Measurements from ENCODE around the gene TBX10.
A peak's percentile ranks its signal among the peaks of the same experiment; 100 is the strongest.
"Not testable (repeated sequence)": the region's sequence is repeated elsewhere in the genome, so short reads cannot be mapped to it uniquely, and the experiment has no call there.

TBX10 gene

GRCh38 chr11:67599149-67599548, 40.4 kb downstream of the TBX10 start:
- DNase-seq (ENCODE audit: low spot score), result no peak

DNA sequence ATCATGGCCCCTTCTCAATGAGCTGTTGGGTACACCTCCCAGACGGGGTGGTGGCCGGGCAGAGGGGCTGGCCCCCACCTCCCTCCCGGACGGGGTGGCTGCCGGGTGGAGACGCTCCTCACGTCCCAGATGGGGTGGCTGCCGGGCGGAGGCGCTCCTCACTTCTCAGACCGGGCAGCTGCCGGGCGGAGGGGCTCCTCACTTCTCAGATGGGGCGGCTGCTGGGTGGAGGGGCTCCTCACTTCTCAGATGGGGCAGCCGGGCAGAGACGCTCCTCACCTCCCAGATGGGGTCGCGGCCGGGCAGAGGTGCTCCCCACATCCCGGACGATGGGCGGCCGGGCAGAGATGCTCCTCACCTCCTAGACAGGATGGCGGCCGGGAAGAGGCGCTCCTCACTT, 41.6 kb downstream of the TBX10 start:
- DNase-seq (ENCODE audit: low spot score), result not testable (repeated sequence)

DNA sequence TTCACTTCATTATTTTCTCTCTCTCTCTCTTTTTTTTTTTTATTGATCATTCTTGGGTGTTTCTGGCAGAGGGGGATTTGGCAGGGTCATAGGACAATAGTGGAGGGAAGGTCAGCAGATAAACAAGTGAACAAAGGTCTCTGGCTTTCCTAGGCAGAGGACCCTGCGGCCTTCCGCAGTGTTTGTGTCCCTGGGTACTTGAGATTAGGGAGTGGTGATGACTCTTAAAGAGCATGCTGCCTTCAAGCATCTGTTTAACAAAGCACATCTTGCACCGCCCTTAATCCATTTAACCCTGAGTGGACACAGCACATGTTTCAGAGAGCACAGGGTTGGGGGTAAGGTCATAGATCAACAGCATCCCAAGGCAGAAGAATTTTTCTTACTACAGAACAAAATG, 42.1 kb downstream of the TBX10 start:
- DNase-seq (ENCODE audit: low spot score), result not testable (repeated sequence)

DNA sequence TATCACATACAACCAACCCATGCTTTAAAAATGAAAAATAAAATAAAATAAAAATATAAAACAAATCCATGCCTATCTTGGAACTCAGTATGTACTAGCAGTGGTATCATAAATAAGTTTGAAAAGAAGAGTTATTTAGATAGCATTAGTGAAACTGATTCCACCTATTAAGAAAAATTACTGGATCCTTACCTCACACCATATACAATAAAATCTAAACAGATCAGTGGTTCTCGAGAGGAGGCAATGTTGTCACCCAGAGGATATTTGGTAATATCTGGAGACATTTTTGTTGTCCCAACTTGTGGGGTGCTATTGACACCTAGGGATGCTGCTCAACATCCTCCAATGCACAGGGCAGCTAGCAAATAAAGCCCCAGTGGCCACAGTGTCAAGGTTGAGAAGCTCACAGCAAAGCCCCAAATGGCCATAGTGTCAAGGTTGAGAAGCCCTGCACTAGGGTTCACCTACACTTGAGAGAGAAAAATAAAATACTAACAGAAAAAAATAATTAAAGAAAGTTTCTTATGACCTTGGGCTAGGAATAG, 42.7 kb downstream of the TBX10 start:
- no peak for DNase-seq (ENCODE audit: low spot score)

GRCh38 chr11:67594480-67594879, 45.1 kb downstream of the TBX10 start:
- DNase-seq (ENCODE audit: low spot score), result no peak

- no peak for DNase-seq (ENCODE audit: low spot score)
Measured at GRCh38 chr11:67593565-67593905, 46.0 kb downstream of the TBX10 start.

DNA sequence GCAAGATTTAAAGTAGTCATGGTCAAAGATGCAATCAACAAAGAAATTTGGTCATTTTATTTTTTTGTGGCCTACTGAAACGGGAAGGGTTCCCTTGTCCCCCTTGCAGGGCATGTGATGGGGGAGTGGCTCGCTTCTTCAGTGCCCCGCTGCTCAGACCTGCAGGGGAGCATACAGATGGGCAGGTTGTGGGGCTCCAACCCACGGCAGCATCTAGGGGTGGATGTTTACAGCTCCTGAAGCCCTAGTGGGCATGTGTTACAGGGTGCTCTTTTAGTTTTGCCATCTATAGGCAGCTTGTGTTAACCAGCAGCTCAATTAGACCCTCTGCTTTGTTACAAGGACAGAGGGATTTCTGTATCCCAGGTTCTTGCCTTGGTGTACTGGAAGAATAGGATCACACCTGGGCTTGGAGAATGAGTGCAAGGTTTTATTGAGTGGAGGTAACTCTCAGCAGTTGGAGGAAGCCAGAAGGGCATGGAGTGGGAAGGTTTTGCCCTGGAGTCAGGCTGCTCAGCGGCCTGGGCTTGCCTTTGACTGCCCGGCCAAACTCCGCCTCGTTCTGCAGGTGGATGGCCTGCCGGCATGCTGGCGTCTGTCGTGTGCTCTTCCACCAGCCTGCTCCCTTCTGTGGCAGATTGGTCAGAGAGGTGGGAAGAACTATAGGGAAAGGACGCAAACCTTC, 46.5 kb downstream of the TBX10 start:
- DNase-seq (ENCODE audit: low spot score), result no peak

DNA sequence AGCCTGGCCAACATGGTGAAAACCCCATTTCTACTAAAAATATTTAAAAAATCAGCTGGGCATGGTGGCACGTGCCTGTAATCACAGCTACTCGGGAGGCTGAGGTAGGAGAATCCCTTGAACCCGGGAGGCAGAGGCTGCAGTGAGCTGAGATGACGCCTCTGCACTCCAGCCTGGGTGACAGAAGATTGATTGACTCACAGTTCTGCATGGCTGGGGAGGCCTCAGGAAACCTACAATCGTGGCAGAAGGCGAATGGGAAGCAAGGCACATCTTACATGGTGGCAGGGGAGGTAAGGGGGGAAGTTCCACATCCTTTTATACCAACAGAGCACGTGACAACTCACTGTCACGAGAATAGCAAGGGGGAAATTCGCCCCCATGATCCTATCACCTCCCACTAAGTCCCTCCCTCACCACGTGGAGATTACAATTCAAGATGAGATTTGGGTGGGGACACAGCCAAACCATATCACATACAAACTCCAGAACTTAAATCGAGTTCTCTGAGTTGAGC, 50.6 kb downstream of the TBX10 start:
- DNase-seq (ENCODE audit: low spot score), result not testable (repeated sequence)

DNA sequence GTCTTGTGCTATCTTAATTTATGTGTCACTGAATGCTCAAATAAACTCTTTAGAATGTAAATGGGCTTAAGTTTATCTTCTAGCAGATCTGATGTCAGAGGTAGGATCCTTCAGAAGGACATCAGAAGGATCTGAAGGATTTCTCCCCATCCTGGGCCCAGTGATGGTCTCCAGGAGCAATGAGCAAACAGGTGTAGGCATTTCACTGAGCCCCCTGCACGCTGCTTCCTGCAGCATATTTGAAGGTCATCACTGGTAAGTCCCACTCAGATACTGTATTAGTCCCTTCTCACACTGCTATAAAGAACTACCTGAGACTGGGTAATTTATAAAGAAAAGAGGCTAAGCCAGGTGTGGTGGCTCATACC, 51.4 kb downstream of the TBX10 start:
- no peak for DNase-seq (ENCODE audit: low spot score)

DNA sequence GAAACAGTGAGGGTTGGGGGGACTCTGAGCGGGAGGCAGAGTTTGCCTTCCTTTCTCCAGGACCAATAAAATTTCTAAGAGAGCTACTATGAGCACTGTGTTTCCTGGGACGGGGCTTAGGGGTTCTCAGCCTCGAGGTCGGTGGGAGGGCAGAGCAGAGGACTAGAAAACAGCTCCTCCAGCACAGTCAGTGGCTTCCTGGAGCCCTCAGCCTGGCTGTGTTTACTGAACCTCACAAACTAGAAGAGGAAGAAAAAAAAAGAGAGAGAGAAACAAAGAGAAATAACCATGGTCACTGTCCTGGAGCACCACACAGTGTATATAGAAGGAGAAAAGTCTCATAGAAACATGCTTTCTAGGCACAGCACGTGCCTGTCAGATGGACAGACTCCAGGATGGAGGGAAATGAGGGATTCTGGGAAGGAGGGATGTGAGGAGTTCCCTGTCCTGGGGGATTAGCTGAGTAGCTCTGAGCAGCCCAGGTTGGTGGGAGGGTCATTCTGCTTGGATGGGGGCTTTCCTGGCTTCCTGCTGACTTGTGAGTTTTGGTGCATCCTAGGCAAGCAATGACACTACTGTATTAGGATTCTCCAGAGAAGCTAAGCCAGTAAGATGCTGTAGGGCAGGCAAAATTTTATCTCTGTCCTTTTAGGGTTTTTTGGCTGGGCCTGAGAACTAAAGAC, 52.9 kb downstream of the TBX10 start:
- no peak for DNase-seq (ENCODE audit: low spot score)

DNA sequence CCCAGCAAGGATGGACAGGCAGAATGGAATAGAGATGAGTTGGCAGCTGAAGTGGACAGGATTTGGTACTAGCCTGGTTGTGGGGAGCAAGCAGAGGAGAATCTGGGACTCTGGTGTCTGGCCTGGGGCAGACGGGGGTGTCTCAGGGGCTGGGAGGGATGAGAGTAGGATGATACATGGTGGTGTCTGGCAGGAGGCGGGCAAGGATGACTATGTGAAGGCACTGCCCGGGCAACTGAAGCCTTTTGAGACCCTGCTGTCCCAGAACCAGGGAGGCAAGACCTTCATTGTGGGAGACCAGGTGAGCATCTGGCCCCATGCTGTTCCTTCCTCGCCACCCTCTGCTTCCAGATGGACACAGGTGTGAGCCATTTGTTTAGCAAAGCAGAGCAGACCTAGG, 53.7 kb downstream of the TBX10 start:
- DNase-seq (ENCODE audit: low spot score), result no peak

GRCh38 chr11:67584881-67585873, 54.4 kb downstream of the TBX10 start:
- DNase-seq (ENCODE audit: low spot score), result no peak

GRCh38 chr11:67584205-67584880, 55.2 kb downstream of the TBX10 start:
- peak; percentile 76 for DNase-seq (ENCODE audit: low spot score)

DNA sequence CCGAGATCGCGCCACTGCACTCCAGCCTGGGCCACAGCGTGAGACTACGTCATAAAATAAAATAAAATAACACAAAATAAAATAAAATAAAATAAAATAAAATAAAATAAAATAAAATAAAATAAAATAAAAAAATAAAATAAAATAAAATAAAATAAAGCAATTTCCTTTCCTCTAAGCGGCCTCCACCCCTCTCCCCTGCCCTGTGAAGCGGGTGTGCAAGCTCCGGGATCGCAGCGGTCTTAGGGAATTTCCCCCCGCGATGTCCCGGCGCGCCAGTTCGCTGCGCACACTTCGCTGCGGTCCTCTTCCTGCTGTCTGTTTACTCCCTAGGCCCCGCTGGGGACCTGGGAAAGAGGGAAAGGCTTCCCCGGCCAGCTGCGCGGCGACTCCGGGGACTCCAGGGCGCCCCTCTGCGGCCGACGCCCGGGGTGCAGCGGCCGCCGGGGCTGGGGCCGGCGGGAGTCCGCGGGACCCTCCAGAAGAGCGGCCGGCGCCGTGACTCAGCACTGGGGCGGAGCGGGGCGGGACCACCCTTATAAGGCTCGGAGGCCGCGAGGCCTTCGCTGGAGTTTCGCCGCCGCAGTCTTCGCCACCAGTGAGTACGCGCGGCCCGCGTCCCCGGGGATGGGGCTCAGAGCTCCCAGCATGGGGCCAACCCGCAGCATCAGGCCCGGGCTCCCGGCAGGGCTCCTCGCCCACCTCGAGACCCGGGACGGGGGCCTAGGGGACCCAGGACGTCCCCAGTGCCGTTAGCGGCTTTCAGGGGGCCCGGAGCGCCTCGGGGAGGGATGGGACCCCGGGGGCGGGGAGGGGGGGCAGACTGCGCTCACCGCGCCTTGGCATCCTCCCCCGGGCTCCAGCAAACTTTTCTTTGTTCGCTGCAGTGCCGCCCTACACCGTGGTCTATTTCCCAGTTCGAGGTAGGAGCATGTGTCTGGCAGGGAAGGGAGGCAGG, 56.0 kb downstream of the TBX10 start, which contains the start of gene GSTP1:
TSS of gene GSTP1 (plus strand) at position 566 of the 958 bp plus-strand sequence. CDS start at position 598, 32 bp downstream.
- peak; percentile 97 for DNase-seq (ENCODE audit: low spot score)

DNA sequence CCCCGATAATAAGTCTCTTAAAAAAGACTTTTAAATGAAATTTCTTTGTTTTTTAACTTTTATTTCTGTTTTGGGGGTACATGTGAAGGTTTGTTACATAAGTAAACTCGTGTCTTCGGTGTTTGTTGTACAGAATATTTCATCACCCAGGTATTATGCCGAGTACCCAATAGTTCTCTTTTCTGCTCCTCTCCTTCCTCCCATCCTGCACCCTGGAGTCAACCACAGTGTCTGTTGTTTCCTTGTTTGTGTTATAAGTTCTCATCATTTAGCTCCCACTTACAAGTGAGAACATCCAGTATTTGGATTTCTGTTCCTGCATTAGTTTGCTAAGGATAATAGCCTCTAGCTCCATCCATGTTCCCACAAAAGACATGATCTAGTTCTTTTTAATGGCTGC, 57.6 kb downstream of the TBX10 start:
- DNase-seq (ENCODE audit: low spot score), result no peak

GRCh38 chr11:67581469-67581868, 58.1 kb downstream of the TBX10 start:
- DNase-seq (ENCODE audit: low spot score), result no peak

Data from AG08396 (cell line).